ENCODE data around the gene CFDP1.

Gene CFDP1

GRCh38 chr16:75315539-75316306, 117.6 kb downstream of the CFDP1 start:
- H3K4me1 ChIP-seq (ENCODE audit: control insufficient read depth, low read length) = peaks cover 15% of the 10 kb centered on the region
- no peaks in the 10 kb centered on the region for H3K9me2 ChIP-seq (replicated peaks; ENCODE audit: control insufficient read depth, low read length)
- H3K27me3 ChIP-seq (ENCODE audit: control insufficient read depth, low read length) = no peaks in the 10 kb centered on the region
- H3K36me3 ChIP-seq (ENCODE audit: control insufficient read depth, low read length) = peaks cover 3% of the 10 kb centered on the region; the same call in 1 of the 2 replicates
- H4K20me1 ChIP-seq (ENCODE audit: control insufficient read depth, insufficient read depth, low read depth, low read length) = no peaks in the 10 kb centered on the region
- H3K4me3 ChIP-seq (ENCODE audit: low read length) = no peak overlapping the region
- H3F3A ChIP-seq (ENCODE audit: control insufficient read depth, insufficient read depth) = 0 out of 2 replicates have a peak, but pooled peaks cover 3% of the 10 kb centered on the region
- H3K79me2 ChIP-seq (ENCODE audit: control insufficient read depth, low read length) = no peaks in the 10 kb centered on the region
- no peak overlapping the region for H3K27ac ChIP-seq (ENCODE audit: low read depth, low read length)
- no peaks in the 10 kb centered on the region for H3K9me3 ChIP-seq (ENCODE audit: control insufficient read depth, insufficient read depth, low read length)
- H3K4me2 ChIP-seq (ENCODE audit: low read length) = no peak overlapping the region
- TF ChIP-seq EZH2phosphoT487 (IDR thresholded peaks at IDR 0.05; ENCODE audit: borderline replicate concordance, low read length) = no peak
- TF ChIP-seq CTCF (IDR thresholded peaks at IDR 0.05; ENCODE audit: low read depth, low read length, poor library complexity, severe bottlenecking) = no peak

GRCh38 chr16:75312875-75313274, 120.4 kb downstream of the CFDP1 start:
- no peaks in the 10 kb centered on the region for H3K9me3 ChIP-seq (ENCODE audit: control insufficient read depth, insufficient read depth, low read length)
- H3K79me2 ChIP-seq (ENCODE audit: control insufficient read depth, low read length) = no peaks in the 10 kb centered on the region
- no peaks in the 10 kb centered on the region for H3K27me3 ChIP-seq (ENCODE audit: control insufficient read depth, low read length)
- H4K20me1 ChIP-seq (ENCODE audit: control insufficient read depth, insufficient read depth, low read depth, low read length) = no peaks in the 10 kb centered on the region
- no peak overlapping the region for H3K4me3 ChIP-seq (ENCODE audit: low read length)
- no peaks in the 10 kb centered on the region for H3K9me2 ChIP-seq (replicated peaks; ENCODE audit: control insufficient read depth, low read length)
- no peak overlapping the region for H3K4me2 ChIP-seq (ENCODE audit: low read length)
- H3K27ac ChIP-seq (ENCODE audit: low read depth, low read length) = no peak overlapping the region
- TF ChIP-seq CTCF (IDR thresholded peaks at IDR 0.05; ENCODE audit: low read depth, low read length, poor library complexity, severe bottlenecking) (no peak), EZH2phosphoT487 (IDR thresholded peaks at IDR 0.05; ENCODE audit: borderline replicate concordance, low read length) (no peak)
- H3K4me1 ChIP-seq (ENCODE audit: control insufficient read depth, low read length) = no peaks in the 10 kb centered on the region
- peaks cover 3% of the 10 kb centered on the region; the same call in 1 of the 2 replicates for H3K36me3 ChIP-seq (ENCODE audit: control insufficient read depth, low read length)
- no peaks in the 10 kb centered on the region for H3F3A ChIP-seq (ENCODE audit: control insufficient read depth, insufficient read depth)

GRCh38 chr16:75311383-75311938, 121.8 kb downstream of the CFDP1 start:
- H3K79me2 ChIP-seq (ENCODE audit: control insufficient read depth, low read length) = no peaks in the 10 kb centered on the region
- no peaks in the 10 kb centered on the region for H3K27me3 ChIP-seq (ENCODE audit: control insufficient read depth, low read length)
- no peaks in the 10 kb centered on the region for H3K9me2 ChIP-seq (replicated peaks; ENCODE audit: control insufficient read depth, low read length)
- no peak overlapping the region for H3K4me2 ChIP-seq (ENCODE audit: low read length)
- H3K4me3 ChIP-seq (ENCODE audit: low read length) = no peak overlapping the region
- no peaks in the 10 kb centered on the region for H3F3A ChIP-seq (ENCODE audit: control insufficient read depth, insufficient read depth)
- no peaks in the 10 kb centered on the region for H4K20me1 ChIP-seq (ENCODE audit: control insufficient read depth, insufficient read depth, low read depth, low read length)
- H3K9me3 ChIP-seq (ENCODE audit: control insufficient read depth, insufficient read depth, low read length) = no peaks in the 10 kb centered on the region
- H3K4me1 ChIP-seq (ENCODE audit: control insufficient read depth, low read length) = no peaks in the 10 kb centered on the region
- no peak overlapping the region for H3K27ac ChIP-seq (ENCODE audit: low read depth, low read length)
- H3K36me3 ChIP-seq (ENCODE audit: control insufficient read depth, low read length) = peaks cover 3% of the 10 kb centered on the region; the same call in 1 of the 2 replicates
- no peak for TF ChIP-seq CTCF (IDR thresholded peaks at IDR 0.05; ENCODE audit: low read depth, low read length, poor library complexity, severe bottlenecking)
- no peak for TF ChIP-seq EZH2phosphoT487 (IDR thresholded peaks at IDR 0.05; ENCODE audit: borderline replicate concordance, low read length)

All from DOHH2 (cell line).